Right lobe of liver (tissue), 4 donors: ENCODE data around the gene GH1.

Source experiments
- CTCF ChIP-seq, 4 donors: fragments of 200-600 bp in 3 of 4; fragments of 450-650 bp in 1 of 4; IDR thresholded peaks; one replicate each; pipeline versions ENCODE4 v1.5.1 to v1.8.0; 2016 to 2022; ENCODE audit warnings: antibody characterized with exemption in 4 of 4, mild to moderate bottlenecking in 2 of 4
- POLR2A ChIP-seq: fragments of 450-650 bp; IDR thresholded peaks from one replicate; pipeline ENCODE4 v1.6.1; 2017; ENCODE audit warnings: antibody characterized with exemption, mild to moderate bottlenecking
- donor health status: DM: no; HTN: no; CAD: no.
- donor health status: DM: no; HTN: no; CAD: no.
- donor health status: DM: no; HTN: yes; CAD: no.

- TF ChIP-seq POLR2A (no peak), CTCF (IDR thresholded peaks at IDR 0.05) (peak; percentile 83 to 92 (median 90))
These were observed 678 bp upstream of the GH1 start for GRCh38 chr17:63919311-63919723.
